ENCODE results near the gene WWP2.
"Not testable (repeated sequence)": the region's sequence is repeated elsewhere in the genome, so short reads cannot be mapped to it uniquely, and the experiment has no call there.

WWP2 gene

GRCh38 chr16:69942627-69943170 lies 180.6 kb downstream of the WWP2 start:
- Mint-ChIP-seq H3K27me3 (no peaks in the 10 kb centered on the region), H3K27ac (no peak overlapping the region), H3K4me1 (ENCODE audit: low read depth) (no peaks in the 10 kb centered on the region), H3K36me3 (ENCODE audit: low read depth) (peaks cover 11% of the 10 kb centered on the region), H3K9me3 (no peaks in the 10 kb centered on the region), H3K4me3 (no peak overlapping the region)

- H3K36me3 Mint-ChIP-seq (ENCODE audit: low read depth); H3K27me3 Mint-ChIP-seq; H3K9me3 Mint-ChIP-seq; H3K27ac Mint-ChIP-seq; H3K4me1 Mint-ChIP-seq (ENCODE audit: low read depth); H3K4me3 Mint-ChIP-seq: not testable (repeated sequence)
Observed at GRCh38 chr16:69943241-69944036, 181.3 kb downstream of the WWP2 start.

GRCh38 chr16:69950411-69950810 lies 188.3 kb downstream of the WWP2 start:
- H3K27me3 Mint-ChIP-seq; H3K9me3 Mint-ChIP-seq; H3K36me3 Mint-ChIP-seq (ENCODE audit: low read depth); H3K4me3 Mint-ChIP-seq; H3K4me1 Mint-ChIP-seq (ENCODE audit: low read depth); H3K27ac Mint-ChIP-seq: not testable (repeated sequence)

- not testable (repeated sequence) for H3K27ac Mint-ChIP-seq; H3K4me1 Mint-ChIP-seq (ENCODE audit: low read depth); H3K9me3 Mint-ChIP-seq; H3K4me3 Mint-ChIP-seq; H3K27me3 Mint-ChIP-seq; H3K36me3 Mint-ChIP-seq (ENCODE audit: low read depth)
Observed at GRCh38 chr16:69951017-69951671, 189.0 kb downstream of the WWP2 start, which contains the start of gene CLEC18A. Gene CLEC18A (plus strand): TSS chr16:69951334. CDS start chr16:69951367, 33 bp downstream.

- not testable (repeated sequence) for H3K9me3 Mint-ChIP-seq; H3K4me3 Mint-ChIP-seq; H3K27me3 Mint-ChIP-seq; H3K27ac Mint-ChIP-seq; H3K36me3 Mint-ChIP-seq (ENCODE audit: low read depth); H3K4me1 Mint-ChIP-seq (ENCODE audit: low read depth)
Observed at GRCh38 chr16:69951672-69952031, 189.5 kb downstream of the WWP2 start.

GRCh38 chr16:69952116-69952515 lies 190.0 kb downstream of the WWP2 start:
- H3K4me3 Mint-ChIP-seq; H3K27ac Mint-ChIP-seq; H3K27me3 Mint-ChIP-seq; H3K4me1 Mint-ChIP-seq (ENCODE audit: low read depth); H3K36me3 Mint-ChIP-seq (ENCODE audit: low read depth); H3K9me3 Mint-ChIP-seq: not testable (repeated sequence)

GRCh38 chr16:69952572-69953355 lies 190.6 kb downstream of the WWP2 start:
- not testable (repeated sequence) for H3K9me3 Mint-ChIP-seq; H3K27me3 Mint-ChIP-seq; H3K36me3 Mint-ChIP-seq (ENCODE audit: low read depth); H3K4me1 Mint-ChIP-seq (ENCODE audit: low read depth); H3K27ac Mint-ChIP-seq; H3K4me3 Mint-ChIP-seq

GRCh38 chr16:69954241-69954640 lies 192.1 kb downstream of the WWP2 start:
- not testable (repeated sequence) for H3K27me3 Mint-ChIP-seq; H3K9me3 Mint-ChIP-seq; H3K4me1 Mint-ChIP-seq (ENCODE audit: low read depth); H3K27ac Mint-ChIP-seq; H3K36me3 Mint-ChIP-seq (ENCODE audit: low read depth); H3K4me3 Mint-ChIP-seq

- not testable (repeated sequence) for H3K4me1 Mint-ChIP-seq (ENCODE audit: low read depth); H3K27ac Mint-ChIP-seq; H3K36me3 Mint-ChIP-seq (ENCODE audit: low read depth); H3K9me3 Mint-ChIP-seq; H3K4me3 Mint-ChIP-seq; H3K27me3 Mint-ChIP-seq
Observed at GRCh38 chr16:69963312-69963711, 201.2 kb downstream of the WWP2 start.

GRCh38 chr16:69964960-69965660 lies 203.0 kb downstream of the WWP2 start:
- H3K4me1 Mint-ChIP-seq (ENCODE audit: low read depth); H3K9me3 Mint-ChIP-seq; H3K27me3 Mint-ChIP-seq; H3K4me3 Mint-ChIP-seq; H3K27ac Mint-ChIP-seq; H3K36me3 Mint-ChIP-seq (ENCODE audit: low read depth): not testable (repeated sequence)

- H3K4me3 Mint-ChIP-seq; H3K4me1 Mint-ChIP-seq (ENCODE audit: low read depth); H3K36me3 Mint-ChIP-seq (ENCODE audit: low read depth); H3K27ac Mint-ChIP-seq; H3K9me3 Mint-ChIP-seq; H3K27me3 Mint-ChIP-seq: not testable (repeated sequence)
Observed at GRCh38 chr16:69965661-69966054, 203.5 kb downstream of the WWP2 start.

- not testable (repeated sequence) for H3K4me3 Mint-ChIP-seq, H3K27ac Mint-ChIP-seq
Observed at GRCh38 chr16:69967688-69968087, 205.6 kb downstream of the WWP2 start.

GRCh38 chr16:69968125-69968524 lies 206.0 kb downstream of the WWP2 start:
- not testable (repeated sequence) for H3K4me1 Mint-ChIP-seq (ENCODE audit: low read depth); H3K9me3 Mint-ChIP-seq; H3K27me3 Mint-ChIP-seq; H3K36me3 Mint-ChIP-seq (ENCODE audit: low read depth); H3K27ac Mint-ChIP-seq; H3K4me3 Mint-ChIP-seq

More at GRCh38 chr16:69967688-69968087, 205.6 kb downstream of the WWP2 start:
- not testable (repeated sequence) for H3K4me1 Mint-ChIP-seq (ENCODE audit: low read depth); H3K36me3 Mint-ChIP-seq (ENCODE audit: low read depth); H3K9me3 Mint-ChIP-seq; H3K27me3 Mint-ChIP-seq

- not testable (repeated sequence) for H3K4me1 Mint-ChIP-seq (ENCODE audit: low read depth); H3K27ac Mint-ChIP-seq; H3K27me3 Mint-ChIP-seq; H3K4me3 Mint-ChIP-seq; H3K9me3 Mint-ChIP-seq; H3K36me3 Mint-ChIP-seq (ENCODE audit: low read depth)
Observed at GRCh38 chr16:69969657-69970056, 207.5 kb downstream of the WWP2 start.

- not testable (repeated sequence) for H3K36me3 Mint-ChIP-seq (ENCODE audit: low read depth); H3K27ac Mint-ChIP-seq; H3K4me1 Mint-ChIP-seq (ENCODE audit: low read depth); H3K27me3 Mint-ChIP-seq; H3K9me3 Mint-ChIP-seq; H3K4me3 Mint-ChIP-seq
Observed at GRCh38 chr16:69972120-69972519, 210.0 kb downstream of the WWP2 start.

All from stimulated activated naive CD8-positive, alpha-beta T cell treated with anti-CD3 and anti-CD28 coated beads, Interleukin-15, Interleukin-2, amounts not matched to agents 100 ng/mL and 50 ng/mL, for 24 hours (primary cell).